HG02852 (cell line): ENCODE data around the gene IMP4.

Experiments
- ATAC-seq: cut with Tn5 transposase; IDR thresholded peaks from one replicate; pipeline ENCODE4 v1.9.1; 2021; ENCODE audit warnings: mild to moderate bottlenecking, moderate library complexity; ENCODE audit not compliant: unreplicated experiment

Gene IMP4

GRCh38 chr2:130393318-130393910, 50.7 kb downstream of the IMP4 start:
- no peak for ATAC-seq
